A673 (cell line): ENCODE measurements around the gene PROM1. TPM values are rescaled to one million over a fixed set of nuclear protein-coding genes. Genes with fewer than 3 reads are reported as not detected.

Experiments
- BruUV-seq: library from RNA; stranded (reverse); fragments of 400-500 nt; replicated peaks from 2 replicates; lab custom pipeline; 2021; lab: Mats Ljungman, UMichigan
- CTCF ChIA-PET: fragments of 300-600 bp; sonication (Branson Sonifier 250); formaldehyde crosslinking; loops from one replicate; lab custom pipeline; 2022; ENCODE audit warnings: antibody characterized with exemption; lab: Charles Lee
- POLR2A ChIA-PET: fragments of 300-600 bp; sonication (Branson Sonifier 250); formaldehyde crosslinking; loops from one replicate; lab custom pipeline; 2022; ENCODE audit warnings: antibody characterized with exemption; ENCODE audit not compliant: low non-redundant PET; lab: Charles Lee
- DNase-seq: peaks from one replicate; pipeline ENCODE4 v3.0.0-alpha.2; 2015; ENCODE audit warnings: low spot score
- H3K27ac ChIP-seq: fragments of 200-600 bp; sonication (generic); 2 replicates; pipeline ENCODE4 v1.5.1; 2016; ENCODE audit warnings: mixed run types, low read depth, mild to moderate bottlenecking, mixed read lengths, antibody characterized with exemption, low read length; ENCODE audit not compliant: poor library complexity, severe bottlenecking
- H3K27me3 ChIP-seq: fragments of 200-600 bp; sonication (generic); replicated peaks from 2 replicates; pipeline ENCODE4 v1.6.1; 2017; ENCODE audit warnings: mixed run types, low read depth, mild to moderate bottlenecking, mixed read lengths, antibody characterized with exemption, low read length; ENCODE audit not compliant: insufficient read depth, poor library complexity
- H3K36me3 ChIP-seq: fragments of 200-600 bp; sonication (generic); 2 replicates; pipeline ENCODE4 v1.6.1; 2016; ENCODE audit warnings: mixed run types, mild to moderate bottlenecking, mixed read lengths, antibody characterized with exemption, low read length; ENCODE audit not compliant: insufficient read depth, poor library complexity, severe bottlenecking
- H3K4me1 ChIP-seq: fragments of 200-600 bp; sonication (generic); 2 replicates; pipeline ENCODE4 v1.6.1; 2017; ENCODE audit warnings: mixed run types, mild to moderate bottlenecking, mixed read lengths, antibody characterized with exemption, low read length; ENCODE audit not compliant: insufficient read depth, poor library complexity, severe bottlenecking
- H3K4me3 ChIP-seq: fragments of 200-600 bp; sonication (generic); 2 replicates; pipeline ENCODE4 v1.5.1; 2016; ENCODE audit warnings: low read depth, mixed run types, mild to moderate bottlenecking, mixed read lengths, low read length; ENCODE audit not compliant: poor library complexity, severe bottlenecking
- H3K9me3 ChIP-seq: fragments of 200-600 bp; sonication (generic); 2 replicates; pipeline ENCODE4 v1.6.1; 2016; ENCODE audit warnings: mixed run types, low read depth, mild to moderate bottlenecking, mixed read lengths, antibody characterized with exemption, low read length; ENCODE audit not compliant: poor library complexity, severe bottlenecking
- EZH2 ChIP-seq: fragments of 200-600 bp; sonication (generic); IDR thresholded peaks from 2 replicates; pipeline ENCODE4 v1.6.1; 2017; ENCODE audit warnings: borderline replicate concordance, low read depth, mild to moderate bottlenecking, mixed read lengths, antibody characterized with exemption, low read length; ENCODE audit not compliant: poor library complexity, severe bottlenecking
- intact Hi-C: fragments of 100-400 bp; cut with micrococcal nuclease; formaldehyde crosslinking; loops from one replicate; pipeline ENCODE4 v1.10.0; 2022; ENCODE audit not compliant: unreplicated experiment
- total RNA-seq: library from RNA; stranded (reverse); gene quantifications from 2 replicates; pipeline ENCODE4 v1.2.3, GENCODE V29; 2021
- TF ChIP-seq, protein P1 (sequence below): fragments of 300-800, 200-600 bp; sonication (generic); conservative IDR thresholded peaks from 2 replicates; pipeline ENCODE4 v1.5.1; 2017; ENCODE audit warnings: low read depth, mild to moderate bottlenecking, antibody characterized with exemption, low read length, moderate library complexity, mixed read lengths

Gene PROM1
- total RNA-seq, 1 experiment from 2014 or later, result 13.9 TPM

DNA sequence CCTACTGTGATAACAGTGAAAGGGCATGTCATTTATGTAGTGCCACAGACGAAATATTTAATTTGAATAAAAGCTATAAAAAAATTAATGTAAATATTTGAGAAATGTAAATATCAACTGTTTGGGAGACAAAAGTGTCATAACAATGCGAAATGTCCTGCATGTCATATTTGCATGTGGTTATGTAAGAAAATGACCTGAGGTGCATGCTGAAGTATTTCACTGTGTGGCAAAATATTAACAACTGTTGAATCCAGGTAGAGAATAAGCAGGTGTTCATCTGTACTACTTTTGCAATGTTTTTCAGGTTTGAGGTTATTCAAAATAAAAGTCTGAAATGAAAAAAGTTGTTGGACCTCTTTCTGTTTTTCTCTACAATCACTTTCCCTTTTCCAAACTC, 30.9 kb downstream of the PROM1 start:
- intact Hi-C loops, result no loop called here
- H3K36me3 ChIP-seq, result no peaks in the 10 kb centered on the region
- H3K9me3 ChIP-seq, result no peaks in the 10 kb centered on the region
- TF ChIP-seq EZH2, result no peak
- TF ChIP-seq, protein P1, sequence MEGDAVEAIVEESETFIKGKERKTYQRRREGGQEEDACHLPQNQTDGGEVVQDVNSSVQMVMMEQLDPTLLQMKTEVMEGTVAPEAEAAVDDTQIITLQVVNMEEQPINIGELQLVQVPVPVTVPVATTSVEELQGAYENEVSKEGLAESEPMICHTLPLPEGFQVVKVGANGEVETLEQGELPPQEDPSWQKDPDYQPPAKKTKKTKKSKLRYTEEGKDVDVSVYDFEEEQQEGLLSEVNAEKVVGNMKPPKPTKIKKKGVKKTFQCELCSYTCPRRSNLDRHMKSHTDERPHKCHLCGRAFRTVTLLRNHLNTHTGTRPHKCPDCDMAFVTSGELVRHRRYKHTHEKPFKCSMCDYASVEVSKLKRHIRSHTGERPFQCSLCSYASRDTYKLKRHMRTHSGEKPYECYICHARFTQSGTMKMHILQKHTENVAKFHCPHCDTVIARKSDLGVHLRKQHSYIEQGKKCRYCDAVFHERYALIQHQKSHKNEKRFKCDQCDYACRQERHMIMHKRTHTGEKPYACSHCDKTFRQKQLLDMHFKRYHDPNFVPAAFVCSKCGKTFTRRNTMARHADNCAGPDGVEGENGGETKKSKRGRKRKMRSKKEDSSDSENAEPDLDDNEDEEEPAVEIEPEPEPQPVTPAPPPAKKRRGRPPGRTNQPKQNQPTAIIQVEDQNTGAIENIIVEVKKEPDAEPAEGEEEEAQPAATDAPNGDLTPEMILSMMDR, result no peak
- DNase-seq, result no peak
- peaks cover 8% of the 10 kb centered on the region for H3K4me1 ChIP-seq
- H3K4me3 ChIP-seq, result no peak overlapping the region
- H3K27me3 ChIP-seq, result no peaks in the 10 kb centered on the region
- ChIA-PET CTCF (no interaction called here), POLR2A (no interaction called here)
- BruUV-seq, result no TSS peak
- H3K27ac ChIP-seq, result no peak overlapping the region

DNA sequence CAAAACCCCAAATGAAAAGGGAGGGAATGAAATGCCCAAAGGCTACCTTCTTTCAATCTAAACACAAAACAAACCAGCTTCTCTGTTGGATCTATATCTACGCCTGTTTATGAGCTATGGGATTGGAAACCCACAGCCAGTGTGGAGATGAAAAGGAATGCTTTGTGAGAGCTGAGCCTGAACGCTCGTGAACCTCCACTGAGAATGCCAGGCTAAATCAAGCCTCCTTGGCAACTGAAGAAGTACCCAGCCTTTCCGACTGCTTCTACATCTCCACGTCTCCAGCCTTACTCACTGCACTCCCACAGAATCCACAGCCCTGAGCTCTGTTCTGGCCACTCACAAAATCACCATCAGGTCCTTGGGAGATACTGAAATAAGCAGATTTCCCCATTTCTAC, 31.8 kb downstream of the PROM1 start:
- TF ChIP-seq, protein P1, result no peak
- no peak for TF ChIP-seq EZH2
- POLR2A ChIA-PET, result no interaction called here

DNA sequence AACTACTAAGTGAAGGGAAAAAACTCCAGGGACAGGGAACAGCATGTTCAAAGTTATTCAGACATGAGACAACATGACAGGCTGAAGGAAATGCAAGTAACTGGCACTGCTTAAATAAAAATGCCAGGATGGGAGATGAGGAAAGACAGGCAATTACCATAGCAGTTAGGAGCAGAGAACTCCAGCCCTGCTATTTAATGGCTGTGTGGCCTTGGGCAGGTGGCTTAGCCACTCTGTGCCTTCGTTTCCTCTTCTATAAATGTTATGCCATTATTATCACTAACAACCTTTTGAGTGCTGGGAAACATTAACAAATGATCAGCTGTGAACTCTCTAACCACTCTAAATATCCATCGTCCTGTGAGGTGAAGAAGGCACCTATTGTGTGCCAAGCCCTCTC, 32.7 kb downstream of the PROM1 start:
- POLR2A ChIA-PET, result no interaction called here
- no TSS peak for BruUV-seq
- CTCF ChIA-PET, result no interaction called here

More for the DNA sequence above, 31.8 kb downstream of the PROM1 start:
- Histone ChIP-seq H3K27me3 (no peaks in the 10 kb centered on the region), H3K36me3 (no peaks in the 10 kb centered on the region), H3K4me3 (no peak overlapping the region), H3K9me3 (no peaks in the 10 kb centered on the region), H3K4me1 (peaks cover 6% of the 10 kb centered on the region), H3K27ac (no peak overlapping the region)
- intact Hi-C loops, result no loop called here
- DNase-seq, result no peak
- no TSS peak for BruUV-seq
- CTCF ChIA-PET, result no interaction called here

More for the DNA sequence above, 32.7 kb downstream of the PROM1 start:
- TF ChIP-seq EZH2, result no peak
- TF ChIP-seq, protein P1, result no peak
- Histone ChIP-seq H3K36me3 (no peaks in the 10 kb centered on the region), H3K4me1 (no peaks in the 10 kb centered on the region), H3K27me3 (no peaks in the 10 kb centered on the region), H3K9me3 (no peaks in the 10 kb centered on the region), H3K27ac (no peak overlapping the region), H3K4me3 (no peak overlapping the region)
- DNase-seq, result no peak
- intact Hi-C loops, result no loop called here
